ENCODE measurements around the gene GLUD1.

The GLUD1 gene

GRCh38 chr10:87094373-87095235 is at the start of gene GLUD1, which contains the start of gene SHLD2:
Gene GLUD1 (minus strand): TSS chr10:87094843. CDS start chr10:87094769, 74 bp downstream.
Gene SHLD2 (plus strand): TSS chr10:87095206. CDS start chr10:87151355, 56,149 bp downstream.
- peak; percentile 88 for TF ChIP-seq MAX (IDR thresholded peaks at IDR 0.05)
- no peak for TF ChIP-seq USF1 (IDR thresholded peaks at IDR 0.05)
- no peak for TF ChIP-seq ZBTB7A (IDR thresholded peaks at IDR 0.05; ENCODE audit: low read depth)
- no peak for TF ChIP-seq CEBPB (IDR thresholded peaks at IDR 0.05)
- no peak for TF ChIP-seq EP300 (IDR thresholded peaks at IDR 0.05; ENCODE audit: borderline replicate concordance)

- TF ChIP-seq TAF1 (IDR thresholded peaks at IDR 0.05; ENCODE audit: low read depth) (no peak), EP300 (IDR thresholded peaks at IDR 0.05; ENCODE audit: borderline replicate concordance) (no peak), NFIC (IDR thresholded peaks at IDR 0.05) (no peak), CEBPB (IDR thresholded peaks at IDR 0.05) (no peak), YY1 (IDR thresholded peaks at IDR 0.05; ENCODE audit: low read depth) (no peak), USF1 (IDR thresholded peaks at IDR 0.05) (no peak), TCF12 (IDR thresholded peaks at IDR 0.05; ENCODE audit: low read depth) (no peak), EGR1 (IDR thresholded peaks at IDR 0.05) (no peak), REST (IDR thresholded peaks at IDR 0.05; ENCODE audit: low read depth) (no peak), TEAD4 (IDR thresholded peaks at IDR 0.05) (no peak), ZBTB7A (IDR thresholded peaks at IDR 0.05; ENCODE audit: low read depth) (no peak), MAX (IDR thresholded peaks at IDR 0.05) (no peak), FOXM1 (IDR thresholded peaks at IDR 0.05; ENCODE audit: borderline replicate concordance, low read depth) (no peak), CREB1 (IDR thresholded peaks at IDR 0.05; ENCODE audit: low read depth) (no peak), RAD21 (IDR thresholded peaks at IDR 0.05; ENCODE audit: low read depth) (no peak)
These were observed 10.9 kb upstream of the GLUD1 start for GRCh38 chr10:87105446-87106124.

- TF ChIP-seq MAX (IDR thresholded peaks at IDR 0.05) (no peak), NFIC (IDR thresholded peaks at IDR 0.05) (no peak), ZBTB7A (IDR thresholded peaks at IDR 0.05; ENCODE audit: low read depth) (no peak), RAD21 (IDR thresholded peaks at IDR 0.05; ENCODE audit: low read depth) (no peak), CEBPB (IDR thresholded peaks at IDR 0.05) (no peak), YY1 (IDR thresholded peaks at IDR 0.05; ENCODE audit: low read depth) (no peak), FOXM1 (IDR thresholded peaks at IDR 0.05; ENCODE audit: borderline replicate concordance, low read depth) (no peak), REST (IDR thresholded peaks at IDR 0.05; ENCODE audit: low read depth) (no peak), USF1 (IDR thresholded peaks at IDR 0.05) (no peak), EP300 (IDR thresholded peaks at IDR 0.05; ENCODE audit: borderline replicate concordance) (no peak)
These were observed 7.4 kb upstream of the GLUD1 start for GRCh38 chr10:87101996-87102395.

GRCh38 chr10:87095236-87095945 is 748 bp upstream of the GLUD1 start:
- TF ChIP-seq TCF12 (IDR thresholded peaks at IDR 0.05; ENCODE audit: low read depth): peak; percentile 60
- no peak; the same call in 1 of the 2 replicates for TF ChIP-seq YY1 (IDR thresholded peaks at IDR 0.05; ENCODE audit: low read depth)
- peak; percentile 86 for TF ChIP-seq USF1 (IDR thresholded peaks at IDR 0.05)
- TF ChIP-seq RAD21 (IDR thresholded peaks at IDR 0.05; ENCODE audit: low read depth): no peak
- TF ChIP-seq ZBTB7A (IDR thresholded peaks at IDR 0.05; ENCODE audit: low read depth): peak; percentile 87
- TF ChIP-seq CEBPB (IDR thresholded peaks at IDR 0.05): no peak; the same call in 1 of the 2 replicates
- peak; percentile 62 for TF ChIP-seq EGR1 (IDR thresholded peaks at IDR 0.05)
- peak; percentile 39; the same call in 1 of the 2 replicates for TF ChIP-seq TEAD4 (IDR thresholded peaks at IDR 0.05)
- TF ChIP-seq FOXM1 (IDR thresholded peaks at IDR 0.05; ENCODE audit: borderline replicate concordance, low read depth): no peak
- TF ChIP-seq NFIC (IDR thresholded peaks at IDR 0.05): no peak; the same call in 1 of the 2 replicates
- TF ChIP-seq EP300 (IDR thresholded peaks at IDR 0.05; ENCODE audit: borderline replicate concordance): peak; percentile 60; the same call in 1 of the 2 replicates
- peak; percentile 99 for TF ChIP-seq MAX (IDR thresholded peaks at IDR 0.05)
- TF ChIP-seq CREB1 (IDR thresholded peaks at IDR 0.05; ENCODE audit: low read depth): no peak
- peak; percentile 68 for TF ChIP-seq TAF1 (IDR thresholded peaks at IDR 0.05; ENCODE audit: low read depth)
- TF ChIP-seq REST (IDR thresholded peaks at IDR 0.05; ENCODE audit: low read depth): no peak

All from Ishikawa (cell line).